ENCODE measurements around the gene SGPP2. TPM values are rescaled to one million over a fixed set of nuclear protein-coding genes. Genes with fewer than 3 reads are reported as not detected.

The SGPP2 gene
- total RNA-seq, 2 experiments from 2014 or later, result 1.7 TPM

DNA sequence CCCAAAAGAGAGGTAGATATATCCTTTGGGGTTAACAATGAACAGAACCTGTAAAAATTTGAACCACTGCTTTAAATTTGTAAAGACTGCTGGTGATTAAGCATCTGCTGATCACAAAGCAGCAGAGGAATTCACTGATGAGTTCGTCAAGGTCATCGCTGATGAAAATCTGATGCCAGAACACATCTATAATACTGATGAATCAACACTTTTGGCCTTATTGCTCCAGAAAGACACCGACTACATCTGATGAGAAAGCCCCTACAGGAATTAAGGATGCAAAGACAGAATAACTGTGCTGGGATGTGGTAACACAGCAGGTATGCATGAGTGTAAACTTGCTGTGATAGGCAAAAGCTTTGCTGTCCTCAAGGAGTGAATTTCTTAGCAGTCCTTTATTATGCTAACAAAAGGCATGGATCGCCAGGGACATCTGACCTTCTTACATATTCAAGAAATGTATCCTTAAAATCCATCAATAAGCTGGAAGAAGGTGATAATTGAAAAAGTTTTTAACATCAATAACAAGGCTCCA is 30.5 kb upstream of the SGPP2 start:
- CTCF ChIA-PET, result no interaction called here
- POLR2A ChIA-PET, result no interaction called here
- TF ChIP-seq, protein P1, sequence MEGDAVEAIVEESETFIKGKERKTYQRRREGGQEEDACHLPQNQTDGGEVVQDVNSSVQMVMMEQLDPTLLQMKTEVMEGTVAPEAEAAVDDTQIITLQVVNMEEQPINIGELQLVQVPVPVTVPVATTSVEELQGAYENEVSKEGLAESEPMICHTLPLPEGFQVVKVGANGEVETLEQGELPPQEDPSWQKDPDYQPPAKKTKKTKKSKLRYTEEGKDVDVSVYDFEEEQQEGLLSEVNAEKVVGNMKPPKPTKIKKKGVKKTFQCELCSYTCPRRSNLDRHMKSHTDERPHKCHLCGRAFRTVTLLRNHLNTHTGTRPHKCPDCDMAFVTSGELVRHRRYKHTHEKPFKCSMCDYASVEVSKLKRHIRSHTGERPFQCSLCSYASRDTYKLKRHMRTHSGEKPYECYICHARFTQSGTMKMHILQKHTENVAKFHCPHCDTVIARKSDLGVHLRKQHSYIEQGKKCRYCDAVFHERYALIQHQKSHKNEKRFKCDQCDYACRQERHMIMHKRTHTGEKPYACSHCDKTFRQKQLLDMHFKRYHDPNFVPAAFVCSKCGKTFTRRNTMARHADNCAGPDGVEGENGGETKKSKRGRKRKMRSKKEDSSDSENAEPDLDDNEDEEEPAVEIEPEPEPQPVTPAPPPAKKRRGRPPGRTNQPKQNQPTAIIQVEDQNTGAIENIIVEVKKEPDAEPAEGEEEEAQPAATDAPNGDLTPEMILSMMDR (IDR thresholded peaks at IDR 0.05), result no peak
- no peaks in the 10 kb centered on the region for H3K4me1 ChIP-seq (ENCODE audit: insufficient read depth, low read length)
- H3K36me3 Mint-ChIP-seq (ENCODE audit: low read depth), result no peaks in the 10 kb centered on the region
- H3K9me3 Mint-ChIP-seq, result peaks cover 6% of the 10 kb centered on the region
- H3K27ac Mint-ChIP-seq, result no peak overlapping the region
- peaks cover 4% of the 10 kb centered on the region for H3K27me3 Mint-ChIP-seq
- H3K27ac ChIP-seq (ENCODE audit: low read depth in 1 of 2, low read length in 2 of 2), result no peak overlapping the region
- no peak overlapping the region for H3K4me3 Mint-ChIP-seq
- no peaks in the 10 kb centered on the region for H3K27me3 ChIP-seq (ENCODE audit: control insufficient read depth in 1 of 2, insufficient read depth in 2 of 2, low read length in 2 of 2)
- no peak overlapping the region for H3K4me3 ChIP-seq (ENCODE audit: low read length)
- DNase-seq, result no peak
- intact Hi-C loops (cut with DNase I, micrococcal nuclease), result no loop called here
- H3K4me1 Mint-ChIP-seq (ENCODE audit: low read depth), result no peaks in the 10 kb centered on the region
- no peaks in the 10 kb centered on the region for H3K36me3 ChIP-seq (ENCODE audit: insufficient read depth, low read length)
- ATAC-seq (ENCODE audit: poor library complexity), result no peak
- no peaks in the 10 kb centered on the region for H3K9me3 ChIP-seq (ENCODE audit: control insufficient read depth in 1 of 2, insufficient read depth in 1 of 2, low read length in 2 of 2)

DNA sequence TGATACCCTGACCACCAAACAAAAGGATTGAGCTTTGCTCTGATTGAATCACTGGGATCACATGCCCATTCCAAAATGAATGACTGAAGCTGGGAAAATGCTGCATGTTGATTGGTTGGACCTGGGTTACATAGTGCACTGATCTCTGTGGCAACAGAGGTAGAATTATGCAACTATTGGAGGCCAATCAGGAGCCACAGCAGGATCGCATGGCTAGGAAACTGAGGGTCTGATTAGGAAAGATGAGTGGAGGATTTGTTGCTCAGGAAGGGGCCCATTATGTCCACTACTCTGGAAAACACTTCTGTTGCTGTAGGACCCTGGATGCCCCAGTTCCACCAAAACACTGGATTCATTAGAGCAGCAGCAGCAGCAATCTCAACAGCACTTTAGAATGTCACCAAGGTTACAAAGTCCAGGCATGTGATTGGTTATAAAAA is 25.9 kb upstream of the SGPP2 start:
- no peak for DNase-seq
- POLR2A ChIA-PET, result no interaction called here
- intact Hi-C loops (cut with DNase I, micrococcal nuclease), result no loop called here

DNA sequence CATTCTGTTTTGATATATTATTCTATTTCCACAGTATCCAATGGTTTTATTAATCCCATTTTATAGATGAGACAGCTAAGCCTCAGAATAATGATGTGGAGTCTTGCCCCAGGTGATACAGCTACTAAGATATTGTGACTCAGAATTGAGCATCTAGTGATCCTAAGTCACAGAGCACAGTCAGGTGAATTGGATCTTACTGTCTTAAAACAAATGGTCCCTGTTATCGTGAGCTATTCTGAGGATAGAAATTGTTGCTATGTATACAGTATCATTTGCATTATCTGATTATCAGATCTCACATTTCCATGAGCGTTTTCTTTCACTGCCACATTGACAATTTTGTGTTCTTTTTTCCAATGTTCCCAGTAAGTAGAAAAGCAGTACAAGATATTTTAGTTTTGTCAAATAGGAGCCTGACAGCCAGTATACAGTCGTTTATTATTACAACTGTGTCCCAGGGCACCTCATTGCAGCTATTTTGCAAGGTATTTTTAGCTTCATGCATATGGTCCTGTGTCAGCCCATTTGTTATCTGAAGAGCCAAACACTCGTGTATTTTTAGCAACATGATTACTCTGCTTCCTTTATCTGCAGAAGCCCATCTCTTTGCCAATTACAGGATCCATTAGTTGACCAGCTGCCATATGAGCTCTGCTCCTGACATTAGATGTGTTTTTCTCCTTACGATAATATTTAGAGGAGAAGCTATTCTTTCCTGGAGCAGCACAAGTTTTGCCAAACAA is 25.1 kb upstream of the SGPP2 start:
- ChIA-PET POLR2A (no interaction called here), CTCF (interaction anchor here (1.0 kb wide), 1 partner anchor 65 kb away, joined by 3 read pairs; no protein-coding TSS in a partner anchor)
- intact Hi-C loops (cut with DNase I, micrococcal nuclease), result no loop called here
- ATAC-seq (ENCODE audit: poor library complexity), result no peak
- Mint-ChIP-seq H3K4me1 (ENCODE audit: low read depth) (no peaks in the 10 kb centered on the region), H3K27me3 (peaks cover 7% of the 10 kb centered on the region), H3K4me3 (no peak overlapping the region), H3K36me3 (ENCODE audit: low read depth) (no peaks in the 10 kb centered on the region), H3K27ac (no peak overlapping the region), H3K9me3 (peaks cover 3% of the 10 kb centered on the region)
- TF ChIP-seq, protein P1 (IDR thresholded peaks at IDR 0.05), result no peak
- Histone ChIP-seq H3K36me3 (ENCODE audit: insufficient read depth, low read length) (no peaks in the 10 kb centered on the region), H3K27ac (ENCODE audit: low read depth in 1 of 2, low read length in 2 of 2) (no peak overlapping the region), H3K4me3 (ENCODE audit: low read length) (no peak overlapping the region), H3K4me1 (ENCODE audit: insufficient read depth, low read length) (no peaks in the 10 kb centered on the region), H3K27me3 (ENCODE audit: control insufficient read depth in 1 of 2, insufficient read depth in 2 of 2, low read length in 2 of 2) (no peaks in the 10 kb centered on the region), H3K9me3 (ENCODE audit: control insufficient read depth in 1 of 2, insufficient read depth in 1 of 2, low read length in 2 of 2) (no peaks in the 10 kb centered on the region)
- no peak for DNase-seq

More for the DNA sequence above, 25.9 kb upstream of the SGPP2 start:
- Mint-ChIP-seq H3K4me1 (ENCODE audit: low read depth) (no peaks in the 10 kb centered on the region), H3K27me3 (peaks cover 10% of the 10 kb centered on the region), H3K27ac (no peak overlapping the region), H3K9me3 (peaks cover 6% of the 10 kb centered on the region), H3K36me3 (ENCODE audit: low read depth) (no peaks in the 10 kb centered on the region), H3K4me3 (no peak overlapping the region)
- CTCF ChIA-PET, result interaction anchor here (1.0 kb wide), 1 partner anchor 66 kb away, joined by 3 read pairs; no protein-coding TSS in a partner anchor
- Histone ChIP-seq H3K4me1 (ENCODE audit: insufficient read depth, low read length) (no peaks in the 10 kb centered on the region), H3K36me3 (ENCODE audit: insufficient read depth, low read length) (no peaks in the 10 kb centered on the region), H3K27me3 (ENCODE audit: control insufficient read depth in 1 of 2, insufficient read depth in 2 of 2, low read length in 2 of 2) (no peaks in the 10 kb centered on the region), H3K4me3 (ENCODE audit: low read length) (no peak overlapping the region), H3K27ac (ENCODE audit: low read depth in 1 of 2, low read length in 2 of 2) (no peak overlapping the region), H3K9me3 (ENCODE audit: control insufficient read depth in 1 of 2, insufficient read depth in 1 of 2, low read length in 2 of 2) (no peaks in the 10 kb centered on the region)
- TF ChIP-seq, protein P1 (IDR thresholded peaks at IDR 0.05), result no peak
- no peak for ATAC-seq (ENCODE audit: poor library complexity)
